NT2/D1 (cell line): ENCODE measurements around the gene HS3ST2.

Experiments used
- DNase-seq: peaks from one replicate; pipeline ENCODE4 v3.0.0-alpha.2; 2011; ENCODE audit warnings: low read depth, low spot score
- H3K27me3 ChIP-seq: 2 replicates; pipeline ENCODE4 v1.6.0; 2011; ENCODE audit warnings: mild to moderate bottlenecking; ENCODE audit not compliant: insufficient read length, insufficient read depth
- H3K36me3 ChIP-seq: 2 replicates; pipeline ENCODE4 v1.6.1; 2011; ENCODE audit warnings: mild to moderate bottlenecking, low read length, mixed read lengths; ENCODE audit not compliant: insufficient read depth, insufficient read length
- H3K4me1 ChIP-seq: 2 replicates; pipeline ENCODE4 v1.5.1; 2011; ENCODE audit not compliant: insufficient read depth, insufficient read length
- H3K4me3 ChIP-seq: 2 replicates; pipeline ENCODE4 v1.5.1; 2011; ENCODE audit warnings: low read depth; ENCODE audit not compliant: insufficient read length
- H3K9ac ChIP-seq: 2 replicates; pipeline ENCODE4 v1.6.0; 2011; ENCODE audit warnings: low read depth; ENCODE audit not compliant: insufficient read length
- H3K9me3 ChIP-seq: 2 replicates; pipeline ENCODE4 v1.5.1; 2011; ENCODE audit warnings: mild to moderate bottlenecking, low read length; ENCODE audit not compliant: insufficient read depth
- SUZ12 ChIP-seq: IDR thresholded peaks from 2 replicates; pipeline ENCODE4 v1.6.1; 2011; ENCODE audit not compliant: insufficient read length, insufficient read depth; ENCODE audit errors: extremely low read depth
- YY1 ChIP-seq: IDR thresholded peaks from 2 replicates; pipeline ENCODE4 v1.6.1; 2011; ENCODE audit not compliant: insufficient read length, insufficient read depth
- ZNF274 ChIP-seq: IDR thresholded peaks from 2 replicates; pipeline ENCODE4 v1.6.1; 2011; ENCODE audit warnings: mild to moderate bottlenecking, low read depth, low read length

The HS3ST2 gene

DNA sequence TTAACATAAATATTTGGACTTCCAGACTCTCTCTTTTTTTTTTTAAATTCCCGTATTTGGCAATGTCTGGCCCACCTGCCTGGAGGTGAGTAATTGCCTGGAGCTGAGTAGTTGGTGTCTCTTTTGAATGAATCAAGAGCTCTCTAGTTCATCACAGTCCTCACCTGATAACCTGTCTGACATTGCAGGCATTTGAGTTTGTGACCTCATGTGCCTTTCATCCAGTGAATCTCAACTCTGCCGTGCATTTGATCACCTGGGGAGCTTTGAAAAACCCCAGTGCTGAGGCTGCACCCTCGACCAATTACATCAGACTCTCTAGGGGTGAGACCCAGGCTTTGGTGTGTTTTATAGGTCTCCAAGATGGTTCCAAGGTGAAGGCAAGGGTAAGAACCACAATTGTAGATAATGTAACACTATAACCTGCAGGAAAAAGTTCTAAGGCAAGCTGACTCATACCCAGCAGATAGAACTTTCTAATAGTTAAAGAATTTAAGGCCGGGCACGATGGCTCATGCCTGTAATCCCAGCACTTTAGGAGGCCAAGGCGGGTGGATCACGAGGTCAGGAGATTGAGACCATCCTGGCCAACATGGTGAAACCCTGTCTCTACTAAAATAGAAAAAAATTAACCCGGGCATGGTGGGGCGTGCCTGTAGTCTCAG lies 24.5 kb upstream of the HS3ST2 start:
- TF ChIP-seq YY1: no peak
- TF ChIP-seq ZNF274: no peak
- no peak for TF ChIP-seq SUZ12
- H3K9me3 ChIP-seq: peaks cover 10% of the 10 kb centered on the region
- H3K27me3 ChIP-seq: no peaks in the 10 kb centered on the region
- DNase-seq: no peak
- H3K4me1 ChIP-seq: no peaks in the 10 kb centered on the region
- no peak overlapping the region for H3K4me3 ChIP-seq
- H3K9ac ChIP-seq: no peak overlapping the region
- no peaks in the 10 kb centered on the region for H3K36me3 ChIP-seq

DNA sequence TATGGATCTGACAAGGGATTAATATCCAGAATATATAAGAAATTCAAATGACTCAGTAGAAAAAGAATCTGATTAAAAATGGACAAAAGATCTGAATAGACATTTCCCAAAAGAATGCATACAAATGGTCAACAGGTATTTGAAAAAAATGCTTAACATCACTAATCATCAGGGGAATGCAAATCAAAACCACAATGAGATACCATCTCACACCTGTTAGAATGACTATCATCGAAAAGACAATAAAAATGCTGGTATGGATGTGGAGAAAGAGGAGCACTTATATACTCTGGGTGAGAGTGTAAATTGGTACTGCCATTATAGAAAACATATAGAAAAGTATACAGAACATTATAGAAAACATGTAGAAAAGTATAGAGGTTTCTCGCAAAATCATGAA lies 16.4 kb upstream of the HS3ST2 start:
- Histone ChIP-seq H3K9ac (no peak overlapping the region), H3K27me3 (no peaks in the 10 kb centered on the region), H3K4me1 (no peaks in the 10 kb centered on the region), H3K36me3 (no peaks in the 10 kb centered on the region), H3K4me3 (no peak overlapping the region), H3K9me3 (peaks cover 22% of the 10 kb centered on the region)
- TF ChIP-seq YY1 (no peak), ZNF274 (no peak), SUZ12 (no peak)
- no peak for DNase-seq

DNA sequence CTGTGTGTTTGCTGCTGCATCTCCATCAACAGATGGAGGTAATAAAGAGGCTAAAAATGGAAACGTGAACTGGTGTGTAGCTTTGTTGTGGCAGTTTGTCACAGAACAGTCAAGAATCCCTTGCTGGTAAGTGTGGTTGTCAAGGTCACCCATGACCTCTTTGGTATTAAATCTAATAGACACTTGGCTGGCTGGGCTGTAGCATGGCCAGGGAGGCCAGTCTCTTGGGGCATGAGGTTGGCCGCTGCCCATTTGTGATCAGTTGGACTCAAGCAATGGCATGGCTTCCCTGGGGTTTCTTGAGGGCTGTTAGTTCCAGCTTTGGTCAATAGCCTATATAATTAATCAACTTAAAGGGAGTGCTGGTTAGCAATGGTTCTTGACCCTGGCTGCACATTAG lies 14.8 kb upstream of the HS3ST2 start:
- Histone ChIP-seq H3K4me1 (no peaks in the 10 kb centered on the region), H3K9ac (no peak overlapping the region)

DNA sequence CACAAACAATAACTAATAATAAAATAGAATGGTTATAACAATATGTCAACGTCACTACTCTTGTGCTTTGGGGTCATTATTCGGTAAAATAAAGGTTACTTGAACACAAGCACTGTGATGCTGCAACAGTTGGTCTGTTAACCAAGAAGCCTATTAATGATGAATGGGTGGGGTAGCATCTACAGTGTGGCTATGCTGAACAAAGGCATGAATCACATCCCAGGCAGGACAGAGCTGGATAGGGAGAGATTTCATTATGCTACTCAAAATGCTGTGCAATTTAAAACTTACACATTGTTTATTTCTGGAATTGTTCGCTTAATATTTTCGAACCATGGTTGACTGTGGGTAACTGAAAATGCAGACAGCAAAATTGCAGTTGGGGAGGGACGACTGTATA lies 9.1 kb upstream of the HS3ST2 start:
- Histone ChIP-seq H3K9me3 (no peaks in the 10 kb centered on the region), H3K4me3 (no peak overlapping the region), H3K4me1 (no peaks in the 10 kb centered on the region), H3K27me3 (peaks cover 3% of the 10 kb centered on the region), H3K36me3 (no peaks in the 10 kb centered on the region), H3K9ac (no peak overlapping the region)
- DNase-seq: no peak
- TF ChIP-seq ZNF274 (no peak), YY1 (no peak), SUZ12 (no peak)

More for the DNA sequence above, 14.8 kb upstream of the HS3ST2 start:
- no peaks in the 10 kb centered on the region for H3K36me3 ChIP-seq
- H3K9me3 ChIP-seq: peaks cover 15% of the 10 kb centered on the region
- no peak overlapping the region for H3K4me3 ChIP-seq
- H3K27me3 ChIP-seq: no peaks in the 10 kb centered on the region
- TF ChIP-seq SUZ12 (no peak), YY1 (no peak), ZNF274 (no peak)
- DNase-seq: no peak

DNA sequence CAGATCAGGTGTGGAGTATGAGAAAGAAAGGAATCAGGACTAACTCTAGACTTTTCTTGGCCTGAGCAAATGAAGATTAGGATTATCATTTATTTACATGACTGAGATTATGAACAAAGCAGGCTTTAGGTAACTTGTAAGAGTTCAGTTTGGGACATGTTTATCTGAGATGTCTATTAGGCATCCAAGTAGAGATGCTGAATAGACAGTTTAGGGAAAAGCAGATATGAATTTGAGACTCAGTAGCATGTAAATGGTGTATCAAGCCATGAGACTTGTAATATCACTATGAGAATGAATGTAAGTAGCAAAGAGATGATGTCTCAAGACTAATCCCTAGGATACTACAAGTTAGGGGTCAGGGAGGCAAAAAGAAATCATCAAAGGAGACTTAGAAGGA lies 8.6 kb upstream of the HS3ST2 start:
- TF ChIP-seq YY1 (no peak), ZNF274 (no peak), SUZ12 (no peak)
- no peak for DNase-seq
- H3K36me3 ChIP-seq: no peaks in the 10 kb centered on the region
- no peaks in the 10 kb centered on the region for H3K4me1 ChIP-seq
- no peak overlapping the region for H3K4me3 ChIP-seq
- H3K27me3 ChIP-seq: peaks cover 3% of the 10 kb centered on the region
- no peaks in the 10 kb centered on the region for H3K9me3 ChIP-seq
- no peak overlapping the region for H3K9ac ChIP-seq

DNA sequence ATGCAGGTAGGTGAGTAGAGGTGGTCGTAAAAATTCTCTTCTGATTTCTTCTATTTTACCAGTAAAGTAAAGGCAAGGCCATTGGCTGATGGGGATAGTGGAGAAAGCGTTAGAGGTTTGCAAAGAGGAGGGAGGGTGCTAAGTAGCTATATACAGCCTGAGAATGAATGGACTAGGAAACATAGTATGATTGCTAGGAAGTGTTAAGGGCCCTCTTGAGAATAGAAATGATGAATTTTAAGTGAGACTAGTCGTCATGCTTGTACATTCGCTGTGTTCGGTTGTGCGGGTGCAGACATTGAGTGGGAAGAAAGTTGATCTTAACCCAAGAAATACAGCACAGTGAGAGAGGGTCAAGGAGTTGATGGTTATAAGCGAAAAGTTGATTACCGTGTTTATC lies 7.2 kb upstream of the HS3ST2 start:
- Histone ChIP-seq H3K4me1 (no peaks in the 10 kb centered on the region), H3K9ac (no peak overlapping the region), H3K36me3 (no peaks in the 10 kb centered on the region), H3K9me3 (no peaks in the 10 kb centered on the region), H3K27me3 (peaks cover 7% of the 10 kb centered on the region), H3K4me3 (no peak overlapping the region)
- DNase-seq: no peak
- no peak for TF ChIP-seq SUZ12
- no peak for TF ChIP-seq YY1
- TF ChIP-seq ZNF274: no peak

DNA sequence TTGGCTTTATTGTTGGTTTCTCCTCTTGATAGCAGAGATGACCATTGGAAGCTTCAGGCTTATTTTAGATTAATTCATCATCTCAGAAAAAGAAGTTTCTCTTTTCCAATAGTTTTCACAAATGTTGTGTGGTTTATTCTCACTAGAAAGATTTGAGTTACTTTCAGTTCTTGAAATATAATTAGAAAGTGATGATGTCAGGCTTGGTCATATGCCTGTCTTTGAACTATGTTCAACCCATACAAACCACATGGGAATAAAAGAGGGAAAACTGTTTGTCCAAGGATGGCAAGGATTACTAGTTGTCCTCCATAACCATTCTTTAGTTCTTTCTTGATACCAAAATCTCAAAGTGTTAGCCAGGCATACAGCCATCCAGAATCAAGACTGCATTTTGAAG lies 3.7 kb upstream of the HS3ST2 start:
- Histone ChIP-seq H3K36me3 (no peaks in the 10 kb centered on the region), H3K4me3 (no peak overlapping the region), H3K27me3 (peaks cover 38% of the 10 kb centered on the region), H3K4me1 (peaks cover 4% of the 10 kb centered on the region), H3K9me3 (no peaks in the 10 kb centered on the region), H3K9ac (no peak overlapping the region)
- no peak for DNase-seq
- no peak for TF ChIP-seq YY1
- no peak for TF ChIP-seq ZNF274
- TF ChIP-seq SUZ12: no peak
